Calu3 (cell line): ENCODE data around the gene CCDC91. TPM values are rescaled to one million over a fixed set of nuclear protein-coding genes. Genes with fewer than 3 reads are reported as not detected.

Source experiments
- BruUV-seq: library from RNA; stranded (reverse); fragments of 400-500 nt; replicated peaks from 2 replicates; lab custom pipeline; 2021; lab: Mats Ljungman, UMichigan
- CTCF ChIA-PET: fragments of 300-600 bp; sonication (Branson Sonifier 250); formaldehyde crosslinking; loops from one replicate; lab custom pipeline; 2022; ENCODE audit warnings: antibody characterized with exemption; lab: Charles Lee
- DNase-seq: peaks from one replicate; pipeline ENCODE4 v3.0.0; 2022
- H3K27ac Mint-ChIP-seq: one replicate; pipeline ENCODE4 v1.8.0; 2022; ENCODE audit warnings: mixed read lengths; ENCODE audit not compliant: unreplicated experiment
- H3K27me3 Mint-ChIP-seq: one replicate; pipeline ENCODE4 v1.8.0; 2022; ENCODE audit warnings: mixed read lengths; ENCODE audit not compliant: unreplicated experiment
- H3K36me3 Mint-ChIP-seq: one replicate; pipeline ENCODE4 v1.8.0; 2022; ENCODE audit warnings: mild to moderate bottlenecking, moderate library complexity, mixed read lengths; ENCODE audit not compliant: insufficient read depth, unreplicated experiment
- H3K4me1 Mint-ChIP-seq: one replicate; pipeline ENCODE4 v1.8.0; 2022; ENCODE audit warnings: mild to moderate bottlenecking, low read depth, mixed read lengths; ENCODE audit not compliant: unreplicated experiment
- H3K4me3 Mint-ChIP-seq: one replicate; pipeline ENCODE4 v1.8.0; 2022; ENCODE audit warnings: mild to moderate bottlenecking, low read depth, moderate library complexity, mixed read lengths; ENCODE audit not compliant: unreplicated experiment
- H3K9me3 Mint-ChIP-seq: one replicate; pipeline ENCODE4 v1.8.0; 2022; ENCODE audit warnings: low read depth, mixed read lengths; ENCODE audit not compliant: unreplicated experiment
- intact Hi-C: fragments of 100-400 bp; cut with micrococcal nuclease; formaldehyde crosslinking; loops from one replicate; pipeline ENCODE4 v1.10.0; 2022; ENCODE audit not compliant: unreplicated experiment
- total RNA-seq: library from RNA; stranded (reverse); gene quantifications from 2 replicates; pipeline ENCODE4 v1.2.3, GENCODE V29; 2022
- TF ChIP-seq, protein P1 (sequence below): fragments of 200-600 bp; IDR thresholded peaks from one replicate; pipeline ENCODE4 v1.8.0; 2022; ENCODE audit warnings: antibody characterized with exemption; ENCODE audit not compliant: unreplicated experiment

The CCDC91 gene
- total RNA-seq, 1 experiment from 2014 or later = 25.6 TPM

DNA sequence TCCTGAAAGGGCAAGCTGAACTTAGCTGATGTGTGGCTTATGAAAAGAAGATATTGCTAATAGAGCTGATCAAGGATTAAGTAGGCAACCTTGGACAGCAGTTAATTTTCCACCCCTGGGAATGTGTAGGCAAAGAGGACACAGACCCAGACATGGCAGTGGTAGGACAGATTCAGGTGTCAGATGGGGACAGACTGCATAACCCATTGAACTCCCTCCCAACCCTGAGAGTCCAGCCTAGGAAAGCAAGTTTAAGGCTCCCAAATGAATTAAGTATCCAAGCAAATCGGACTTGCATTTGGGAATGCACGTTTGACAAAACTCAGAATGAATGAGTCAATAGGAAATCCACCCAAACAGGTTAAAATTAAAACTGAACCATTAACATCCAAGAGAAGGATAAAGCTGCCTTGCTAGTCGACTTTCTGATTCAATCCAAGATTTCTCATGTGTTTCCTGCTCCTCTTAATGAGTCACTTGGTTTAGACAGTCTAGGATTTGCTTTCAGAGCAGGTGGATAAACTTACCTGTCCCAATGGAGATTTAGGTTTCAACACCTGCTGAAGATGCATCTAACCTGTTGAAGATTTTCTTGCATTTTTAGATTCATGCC, 385.4 kb downstream of the CCDC91 start:
- no peaks in the 10 kb centered on the region for H3K36me3 Mint-ChIP-seq
- no peak overlapping the region for H3K4me3 Mint-ChIP-seq
- peaks cover 35% of the 10 kb centered on the region for H3K4me1 Mint-ChIP-seq
- DNase-seq = no peak
- peak overlapping the region; percentile 86 for H3K27ac Mint-ChIP-seq
- TF ChIP-seq, protein P1, sequence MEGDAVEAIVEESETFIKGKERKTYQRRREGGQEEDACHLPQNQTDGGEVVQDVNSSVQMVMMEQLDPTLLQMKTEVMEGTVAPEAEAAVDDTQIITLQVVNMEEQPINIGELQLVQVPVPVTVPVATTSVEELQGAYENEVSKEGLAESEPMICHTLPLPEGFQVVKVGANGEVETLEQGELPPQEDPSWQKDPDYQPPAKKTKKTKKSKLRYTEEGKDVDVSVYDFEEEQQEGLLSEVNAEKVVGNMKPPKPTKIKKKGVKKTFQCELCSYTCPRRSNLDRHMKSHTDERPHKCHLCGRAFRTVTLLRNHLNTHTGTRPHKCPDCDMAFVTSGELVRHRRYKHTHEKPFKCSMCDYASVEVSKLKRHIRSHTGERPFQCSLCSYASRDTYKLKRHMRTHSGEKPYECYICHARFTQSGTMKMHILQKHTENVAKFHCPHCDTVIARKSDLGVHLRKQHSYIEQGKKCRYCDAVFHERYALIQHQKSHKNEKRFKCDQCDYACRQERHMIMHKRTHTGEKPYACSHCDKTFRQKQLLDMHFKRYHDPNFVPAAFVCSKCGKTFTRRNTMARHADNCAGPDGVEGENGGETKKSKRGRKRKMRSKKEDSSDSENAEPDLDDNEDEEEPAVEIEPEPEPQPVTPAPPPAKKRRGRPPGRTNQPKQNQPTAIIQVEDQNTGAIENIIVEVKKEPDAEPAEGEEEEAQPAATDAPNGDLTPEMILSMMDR = no peak
- no peaks in the 10 kb centered on the region for H3K9me3 Mint-ChIP-seq
- CTCF ChIA-PET = interaction anchor here (1.1 kb wide), 1 partner anchor 25 kb away, joined by 3 read pairs; no protein-coding TSS in a partner anchor
- no peaks in the 10 kb centered on the region for H3K27me3 Mint-ChIP-seq
- intact Hi-C loops = loop anchor here (5.0 kb wide), 1 partner anchor 37 kb away; no protein-coding TSS in a partner anchor
- no TSS peak for BruUV-seq

- Mint-ChIP-seq H3K36me3 (no peaks in the 10 kb centered on the region), H3K4me3 (no peak overlapping the region), H3K4me1 (peaks cover 28% of the 10 kb centered on the region), H3K27me3 (no peaks in the 10 kb centered on the region), H3K27ac (no peak overlapping the region), H3K9me3 (no peaks in the 10 kb centered on the region)
- no peak for DNase-seq
- intact Hi-C loops = loop anchor here (5.0 kb wide), 1 partner anchor 34 kb away; no protein-coding TSS in a partner anchor
- TF ChIP-seq, protein P1 = no peak
- CTCF ChIA-PET = no interaction called here
- no TSS peak for BruUV-seq
These were observed 388.1 kb downstream of the CCDC91 start for GRCh38 chr12:28578361-28578760.

- BruUV-seq = no TSS peak
- intact Hi-C loops = loop anchor here (5.0 kb wide), 1 partner anchor 33 kb away; no protein-coding TSS in a partner anchor
- no peaks in the 10 kb centered on the region for H3K27me3 Mint-ChIP-seq
- no peak overlapping the region for H3K4me3 Mint-ChIP-seq
- TF ChIP-seq, protein P1 = no peak
- no peaks in the 10 kb centered on the region for H3K36me3 Mint-ChIP-seq
- DNase-seq = no peak
- H3K4me1 Mint-ChIP-seq = peaks cover 27% of the 10 kb centered on the region
- H3K27ac Mint-ChIP-seq = no peak overlapping the region
- CTCF ChIA-PET = no interaction called here
- H3K9me3 Mint-ChIP-seq = no peaks in the 10 kb centered on the region
These were observed 388.6 kb downstream of the CCDC91 start for GRCh38 chr12:28578833-28579252.

DNA sequence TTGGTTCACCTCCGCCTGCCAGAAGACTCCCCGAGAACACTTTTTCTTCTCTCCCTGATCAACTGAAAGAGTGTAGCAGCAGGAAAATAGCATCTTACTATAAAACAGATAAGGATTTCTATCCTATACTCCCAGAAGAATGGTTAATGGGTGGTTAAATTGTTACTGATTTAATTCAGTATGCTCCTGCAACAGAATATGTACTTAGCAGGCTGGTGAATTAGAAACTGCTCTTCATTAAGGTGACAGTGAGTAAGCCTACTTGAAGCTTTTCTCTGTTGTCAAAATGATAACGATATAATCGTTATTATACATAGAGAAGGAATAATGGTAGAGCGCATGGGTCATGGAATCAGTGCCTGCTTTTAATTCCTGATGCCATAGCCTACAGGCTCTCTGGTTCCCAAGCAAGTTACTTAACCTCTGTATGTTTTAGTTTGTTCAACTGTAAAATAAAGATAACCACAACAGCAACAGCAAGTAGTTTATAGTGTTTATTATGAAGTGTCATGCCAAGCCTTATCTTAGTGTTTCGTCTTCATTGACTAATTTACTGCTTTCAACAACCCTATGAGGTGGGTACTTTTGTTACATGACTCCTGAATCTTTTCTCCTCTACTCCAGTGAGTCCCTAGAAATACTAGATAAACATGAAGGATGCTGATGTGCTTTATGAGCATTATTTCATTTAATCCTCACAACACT, 392.6 kb downstream of the CCDC91 start:
- no peak overlapping the region for H3K27ac Mint-ChIP-seq
- no peak for DNase-seq
- H3K4me3 Mint-ChIP-seq = no peak overlapping the region
- H3K36me3 Mint-ChIP-seq = no peaks in the 10 kb centered on the region
- CTCF ChIA-PET = no interaction called here
- no TSS peak for BruUV-seq
- intact Hi-C loops = no loop called here
- H3K4me1 Mint-ChIP-seq = no peaks in the 10 kb centered on the region
- H3K27me3 Mint-ChIP-seq = no peaks in the 10 kb centered on the region
- H3K9me3 Mint-ChIP-seq = no peaks in the 10 kb centered on the region
- TF ChIP-seq, protein P1 = no peak
